HepG2 (cell line): Measurements from ENCODE around the gene ZFP82. TPM values are rescaled to one million over a fixed set of nuclear protein-coding genes. Genes with fewer than 3 reads are reported as not detected.
A peak's percentile ranks its signal among the peaks of the same experiment; 100 is the strongest.

Experiments
- ERF ChIP-seq: IDR thresholded peaks from 2 replicates; pipeline ENCODE4 v1.6.1; 2018; ENCODE audit warnings: missing biosample characterization, missing genetic modification reagents
- ESRRA ChIP-seq: sonication (generic); formaldehyde crosslinking; IDR thresholded peaks from 2 replicates; pipeline ENCODE4 v1.5.1; 2020; ENCODE audit warnings: mild to moderate bottlenecking, low read depth, missing genetic modification reagents
- HNF4G ChIP-seq, 2 experiments: sonication (generic) in 1 of 2; formaldehyde crosslinking in 1 of 2; IDR thresholded peaks; 2 replicates each; pipeline versions ENCODE4 v1.4.0 to v1.6.1; 2011 to 2020; ENCODE audit warnings: borderline replicate concordance in 2 of 2, low read depth in 2 of 2, mild to moderate bottlenecking in 2 of 2, low read length in 1 of 2, missing genetic modification reagents in 1 of 2, moderate library complexity in 1 of 2
- NR2F6 ChIP-seq, 2 experiments: IDR thresholded peaks; 2 replicates each; pipeline ENCODE4 v1.6.1; 2016; ENCODE audit warnings: antibody characterized with exemption in 1 of 2, mild to moderate bottlenecking in 1 of 2
- ONECUT2 ChIP-seq: sonication (generic); formaldehyde crosslinking; IDR thresholded peaks from 2 replicates; pipeline ENCODE4 v1.4.0; 2020; ENCODE audit warnings: missing genetic modification reagents
- PAF1 ChIP-seq: IDR thresholded peaks from 2 replicates; pipeline ENCODE4 v1.6.1; 2016; ENCODE audit warnings: missing genetic modification reagents, missing compliant biosample characterization
- PAXIP1 ChIP-seq: sonication (generic); formaldehyde crosslinking; conservative IDR thresholded peaks from 2 replicates; pipeline ENCODE4 v1.4.0; 2020; ENCODE audit warnings: mild to moderate bottlenecking, missing genetic modification reagents, moderate library complexity
- PITX1 ChIP-seq: sonication (generic); formaldehyde crosslinking; IDR thresholded peaks from 2 replicates; pipeline ENCODE4 v1.5.1; 2020; ENCODE audit warnings: mild to moderate bottlenecking, missing genetic modification reagents
- SAP130 ChIP-seq: IDR thresholded peaks from 2 replicates; pipeline ENCODE4 v1.6.1; 2016; ENCODE audit warnings: low read depth
- TARDBP ChIP-seq: sonication (generic); formaldehyde crosslinking; IDR thresholded peaks from 2 replicates; pipeline ENCODE4 v1.8.0; 2022; ENCODE audit warnings: mild to moderate bottlenecking, missing genetic modification reagents
- TEAD3 ChIP-seq: optimal IDR thresholded peaks from 2 replicates; pipeline ENCODE3; 2016; ENCODE audit warnings: borderline replicate concordance
- TGIF2 ChIP-seq: IDR thresholded peaks from 2 replicates; pipeline ENCODE4 v1.6.1; 2016; ENCODE audit warnings: control low read depth, missing compliant biosample characterization
- THAP11 ChIP-seq: IDR thresholded peaks from 2 replicates; pipeline ENCODE4 v1.6.1; 2016; ENCODE audit warnings: missing biosample characterization, missing genetic modification reagents
- ZNF3 ChIP-seq: IDR thresholded peaks from 2 replicates; pipeline ENCODE4 v1.7.0; 2017; ENCODE audit warnings: inconsistent platforms
- ZNF644 ChIP-seq: IDR thresholded peaks from 2 replicates; pipeline ENCODE4 v1.6.1; 2016; ENCODE audit warnings: low read depth
- polyA plus RNA-seq, 8 experiments: library from polyadenylated mRNA; depleted of rRNA in 3 of 8; stranded (reverse) in 7 of 8; unstranded in 1 of 8; fragments of >200 nt; fragmentation: Illumina TruSeq in 4 of 8; extraction: Trizol in 4 of 8; gene quantifications; 2 replicates each; pipeline versions ENCODE4 v1.2.1 to v1.2.3, GENCODE V29; 2011 to 2016; ENCODE audit warnings: low read depth in 4 of 8, missing spikeins in 1 of 8, mixed read lengths in 1 of 8; ENCODE audit not compliant: insufficient read depth in 1 of 8
- total RNA-seq, 5 experiments: library from RNA; depleted of rRNA; stranded (reverse); fragments of >200 nt; fragmentation: Illumina TruSeq; extraction: Trizol; gene quantifications; 2 replicates each; pipeline ENCODE4 v1.2.3, GENCODE V29; 2016; ENCODE audit warnings: low read depth in 1 of 5
- TF ChIP-seq, protein P1 (sequence below): sonication (generic); formaldehyde crosslinking; IDR thresholded peaks from 2 replicates; pipeline ENCODE4 v1.4.0; 2020; ENCODE audit warnings: missing genetic modification reagents, borderline replicate concordance
- TF ChIP-seq, protein P2 (sequence below): IDR thresholded peaks from 2 replicates; pipeline ENCODE4 v1.4.0; 2020; ENCODE audit warnings: mild to moderate bottlenecking, missing genetic modification reagents

ZFP82 gene
- total and polyA plus RNA-seq, 2 of the 13 experiments (the other 11 are each of a cell fraction or from before 2014, with no cell fraction given): 1.7 to 4.3 TPM

GRCh38 chr19:36377541-36378178 lies 40.8 kb downstream of the ZFP82 start (continued):
- TF ChIP-seq PAF1 (CRISPR knock-in tag) (no peak), ONECUT2 (CRISPR knock-in tag) (no peak), NR2F6 (IDR thresholded peaks at IDR 0.05) (no peak), NR2F6 (CRISPR knock-in tag; IDR thresholded peaks at IDR 0.05) (0 out of 2 replicates have a peak, but pooled peaks have one; percentile 28), PITX1 (CRISPR knock-in tag) (peak; percentile 62; the same call in 1 of the 2 replicates), PAXIP1 (CRISPR knock-in tag) (peak; percentile 74), ESRRA (CRISPR knock-in tag) (0 out of 2 replicates have a peak, but pooled peaks have one; percentile 58), TGIF2 (CRISPR knock-in tag) (0 out of 2 replicates have a peak, but pooled peaks have one; percentile 52), TARDBP (CRISPR knock-in tag) (0 out of 2 replicates have a peak, but pooled peaks have one; percentile 35), TEAD3 (peak; percentile 48), HNF4G (IDR thresholded peaks at IDR 0.05; ENCODE audit: borderline replicate concordance, low read depth, low read length) (peak; percentile 60; the same call in 1 of the 2 replicates), HNF4G (CRISPR knock-in tag; IDR thresholded peaks at IDR 0.05; ENCODE audit: borderline replicate concordance, low read depth) (no peak; the same call in 1 of the 2 replicates), SAP130 (peak; percentile 57; the same call in 1 of the 2 replicates), ZNF3 (peak; percentile 29; the same call in 1 of the 2 replicates), THAP11 (peak; percentile 80), ZNF644 (CRISPR knock-in tag) (0 out of 2 replicates have a peak, but pooled peaks have one; percentile 38), ERF (CRISPR knock-in tag) (peak; percentile 23; the same call in 1 of the 2 replicates)
- TF ChIP-seq, protein P1, sequence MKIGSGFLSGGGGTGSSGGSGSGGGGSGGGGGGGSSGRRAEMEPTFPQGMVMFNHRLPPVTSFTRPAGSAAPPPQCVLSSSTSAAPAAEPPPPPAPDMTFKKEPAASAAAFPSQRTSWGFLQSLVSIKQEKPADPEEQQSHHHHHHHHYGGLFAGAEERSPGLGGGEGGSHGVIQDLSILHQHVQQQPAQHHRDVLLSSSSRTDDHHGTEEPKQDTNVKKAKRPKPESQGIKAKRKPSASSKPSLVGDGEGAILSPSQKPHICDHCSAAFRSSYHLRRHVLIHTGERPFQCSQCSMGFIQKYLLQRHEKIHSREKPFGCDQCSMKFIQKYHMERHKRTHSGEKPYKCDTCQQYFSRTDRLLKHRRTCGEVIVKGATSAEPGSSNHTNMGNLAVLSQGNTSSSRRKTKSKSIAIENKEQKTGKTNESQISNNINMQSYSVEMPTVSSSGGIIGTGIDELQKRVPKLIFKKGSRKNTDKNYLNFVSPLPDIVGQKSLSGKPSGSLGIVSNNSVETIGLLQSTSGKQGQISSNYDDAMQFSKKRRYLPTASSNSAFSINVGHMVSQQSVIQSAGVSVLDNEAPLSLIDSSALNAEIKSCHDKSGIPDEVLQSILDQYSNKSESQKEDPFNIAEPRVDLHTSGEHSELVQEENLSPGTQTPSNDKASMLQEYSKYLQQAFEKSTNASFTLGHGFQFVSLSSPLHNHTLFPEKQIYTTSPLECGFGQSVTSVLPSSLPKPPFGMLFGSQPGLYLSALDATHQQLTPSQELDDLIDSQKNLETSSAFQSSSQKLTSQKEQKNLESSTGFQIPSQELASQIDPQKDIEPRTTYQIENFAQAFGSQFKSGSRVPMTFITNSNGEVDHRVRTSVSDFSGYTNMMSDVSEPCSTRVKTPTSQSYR (CRISPR knock-in tag): no peak
- TF ChIP-seq, protein P2, sequence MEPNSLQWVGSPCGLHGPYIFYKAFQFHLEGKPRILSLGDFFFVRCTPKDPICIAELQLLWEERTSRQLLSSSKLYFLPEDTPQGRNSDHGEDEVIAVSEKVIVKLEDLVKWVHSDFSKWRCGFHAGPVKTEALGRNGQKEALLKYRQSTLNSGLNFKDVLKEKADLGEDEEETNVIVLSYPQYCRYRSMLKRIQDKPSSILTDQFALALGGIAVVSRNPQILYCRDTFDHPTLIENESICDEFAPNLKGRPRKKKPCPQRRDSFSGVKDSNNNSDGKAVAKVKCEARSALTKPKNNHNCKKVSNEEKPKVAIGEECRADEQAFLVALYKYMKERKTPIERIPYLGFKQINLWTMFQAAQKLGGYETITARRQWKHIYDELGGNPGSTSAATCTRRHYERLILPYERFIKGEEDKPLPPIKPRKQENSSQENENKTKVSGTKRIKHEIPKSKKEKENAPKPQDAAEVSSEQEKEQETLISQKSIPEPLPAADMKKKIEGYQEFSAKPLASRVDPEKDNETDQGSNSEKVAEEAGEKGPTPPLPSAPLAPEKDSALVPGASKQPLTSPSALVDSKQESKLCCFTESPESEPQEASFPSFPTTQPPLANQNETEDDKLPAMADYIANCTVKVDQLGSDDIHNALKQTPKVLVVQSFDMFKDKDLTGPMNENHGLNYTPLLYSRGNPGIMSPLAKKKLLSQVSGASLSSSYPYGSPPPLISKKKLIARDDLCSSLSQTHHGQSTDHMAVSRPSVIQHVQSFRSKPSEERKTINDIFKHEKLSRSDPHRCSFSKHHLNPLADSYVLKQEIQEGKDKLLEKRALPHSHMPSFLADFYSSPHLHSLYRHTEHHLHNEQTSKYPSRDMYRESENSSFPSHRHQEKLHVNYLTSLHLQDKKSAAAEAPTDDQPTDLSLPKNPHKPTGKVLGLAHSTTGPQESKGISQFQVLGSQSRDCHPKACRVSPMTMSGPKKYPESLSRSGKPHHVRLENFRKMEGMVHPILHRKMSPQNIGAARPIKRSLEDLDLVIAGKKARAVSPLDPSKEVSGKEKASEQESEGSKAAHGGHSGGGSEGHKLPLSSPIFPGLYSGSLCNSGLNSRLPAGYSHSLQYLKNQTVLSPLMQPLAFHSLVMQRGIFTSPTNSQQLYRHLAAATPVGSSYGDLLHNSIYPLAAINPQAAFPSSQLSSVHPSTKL (CRISPR knock-in tag): peak; percentile 39; the same call in 1 of the 2 replicates
